Measurements from ENCODE around the gene TOX2.

Gene TOX2

GRCh38 chr20:43983359-43983758 lies 68.7 kb downstream of the TOX2 start:
- no peak for DNase-seq (ENCODE audit: low spot score)
- in situ Hi-C loops (cut with MboI; ENCODE audit: low pct_unique_long_range_greater_than_20kb, low sequenced_read_pairs, unreplicated experiment) = no loop called here
- peak; percentile 50 for TF ChIP-seq CTCF (IDR thresholded peaks at IDR 0.05; ENCODE audit: extremely low read depth, insufficient read depth, missing control alignments)

GRCh38 chr20:43983904-43984361 lies 69.3 kb downstream of the TOX2 start:
- TF ChIP-seq CTCF (IDR thresholded peaks at IDR 0.05; ENCODE audit: extremely low read depth, insufficient read depth, missing control alignments) = no peak
- in situ Hi-C loops (cut with MboI; ENCODE audit: low pct_unique_long_range_greater_than_20kb, low sequenced_read_pairs, unreplicated experiment) = no loop called here
- DNase-seq (ENCODE audit: low spot score) = no peak

DNA sequence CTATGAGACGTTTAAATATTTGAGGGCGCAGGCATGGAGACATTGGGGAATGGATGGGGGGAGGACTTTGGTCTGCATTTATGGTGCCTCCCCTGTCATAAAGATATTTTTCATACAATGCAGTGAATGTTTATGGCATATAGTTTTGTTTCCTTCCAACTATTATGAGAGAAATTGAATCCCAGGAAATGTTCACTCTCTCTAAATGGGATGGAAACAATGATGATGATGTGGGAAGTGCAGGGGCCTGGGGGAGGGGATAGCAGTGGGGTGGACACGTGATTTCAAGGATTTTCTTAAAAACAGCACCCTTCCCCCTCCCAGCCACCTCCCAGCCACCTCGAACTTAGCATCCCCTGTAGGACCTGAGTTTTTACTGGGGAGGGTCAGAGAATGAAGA lies 69.9 kb downstream of the TOX2 start:
- in situ Hi-C loops (cut with MboI; ENCODE audit: low pct_unique_long_range_greater_than_20kb, low sequenced_read_pairs, unreplicated experiment) = no loop called here
- no peak for TF ChIP-seq CTCF (IDR thresholded peaks at IDR 0.05; ENCODE audit: extremely low read depth, insufficient read depth, missing control alignments)
- no peak for DNase-seq (ENCODE audit: low spot score)

GRCh38 chr20:43985121-43985520 lies 70.5 kb downstream of the TOX2 start:
- TF ChIP-seq CTCF (IDR thresholded peaks at IDR 0.05; ENCODE audit: extremely low read depth, insufficient read depth, missing control alignments) = no peak
- no peak for DNase-seq (ENCODE audit: low spot score)
- in situ Hi-C loops (cut with MboI; ENCODE audit: low pct_unique_long_range_greater_than_20kb, low sequenced_read_pairs, unreplicated experiment) = no loop called here

DNA sequence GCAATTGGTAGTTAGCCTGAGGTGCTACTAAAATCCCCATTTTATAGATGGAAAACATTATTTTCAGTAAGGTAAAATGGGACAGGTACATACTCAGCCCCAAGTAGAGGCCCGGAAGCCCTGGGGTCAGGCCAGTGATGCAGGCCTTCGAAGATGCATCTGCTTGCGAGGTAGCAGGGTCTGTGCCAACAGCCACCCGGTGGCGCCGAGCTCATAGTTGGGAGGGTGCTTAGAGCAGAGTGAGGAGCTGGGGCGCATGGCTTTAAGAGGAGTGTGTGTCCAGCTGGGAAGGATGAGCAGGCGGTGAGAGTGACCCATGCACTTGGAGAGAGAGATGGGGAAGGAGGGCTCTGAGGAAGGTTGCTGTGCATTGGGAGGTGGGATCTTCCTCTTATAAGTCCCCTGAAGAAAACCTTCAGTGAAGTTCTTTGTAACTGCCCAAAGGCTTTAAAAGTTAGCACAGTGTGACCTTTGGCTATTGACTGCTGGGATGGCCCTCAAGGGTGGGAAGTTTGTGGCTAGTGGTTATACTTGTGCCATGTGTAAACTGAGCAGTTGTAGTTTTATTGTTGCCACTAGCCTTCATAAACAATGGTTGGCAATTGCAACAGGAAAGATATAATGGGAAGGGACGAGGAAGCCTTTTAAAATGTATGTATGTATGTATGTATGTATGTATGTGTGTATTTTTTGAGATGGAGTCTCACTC lies 71.1 kb downstream of the TOX2 start:
- no peak for TF ChIP-seq CTCF (IDR thresholded peaks at IDR 0.05; ENCODE audit: extremely low read depth, insufficient read depth, missing control alignments)
- in situ Hi-C loops (cut with MboI; ENCODE audit: low pct_unique_long_range_greater_than_20kb, low sequenced_read_pairs, unreplicated experiment) = no loop called here
- no peak for DNase-seq (ENCODE audit: low spot score)

DNA sequence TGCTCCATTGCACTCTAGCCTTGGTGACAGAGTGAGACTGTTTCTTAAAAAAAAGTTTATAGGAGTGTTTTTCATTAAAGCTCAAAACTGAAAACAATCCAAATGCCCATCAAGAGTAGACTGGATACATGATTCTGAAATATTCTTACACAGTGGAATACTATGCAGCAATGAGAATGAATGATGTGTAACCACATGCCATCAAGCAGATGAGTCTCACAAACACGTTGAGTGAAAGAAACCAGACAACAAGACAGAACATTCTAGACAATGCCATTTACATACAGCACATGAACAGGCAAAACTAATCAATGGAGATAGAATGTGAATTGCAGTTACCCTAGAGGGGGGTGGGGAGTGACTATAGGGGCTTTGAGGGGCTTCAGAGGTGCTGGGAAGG lies 72.4 kb downstream of the TOX2 start:
- in situ Hi-C loops (cut with MboI; ENCODE audit: low pct_unique_long_range_greater_than_20kb, low sequenced_read_pairs, unreplicated experiment) = no loop called here
- TF ChIP-seq CTCF (IDR thresholded peaks at IDR 0.05; ENCODE audit: extremely low read depth, insufficient read depth, missing control alignments) = no peak
- no peak for DNase-seq (ENCODE audit: low spot score)

Measured in GM13977 (cell line).